ENCODE data around the gene APCDD1.
"Not testable (repeated sequence)": the region's sequence is repeated elsewhere in the genome, so short reads cannot be mapped to it uniquely, and the experiment has no call there.

The APCDD1 gene

DNA sequence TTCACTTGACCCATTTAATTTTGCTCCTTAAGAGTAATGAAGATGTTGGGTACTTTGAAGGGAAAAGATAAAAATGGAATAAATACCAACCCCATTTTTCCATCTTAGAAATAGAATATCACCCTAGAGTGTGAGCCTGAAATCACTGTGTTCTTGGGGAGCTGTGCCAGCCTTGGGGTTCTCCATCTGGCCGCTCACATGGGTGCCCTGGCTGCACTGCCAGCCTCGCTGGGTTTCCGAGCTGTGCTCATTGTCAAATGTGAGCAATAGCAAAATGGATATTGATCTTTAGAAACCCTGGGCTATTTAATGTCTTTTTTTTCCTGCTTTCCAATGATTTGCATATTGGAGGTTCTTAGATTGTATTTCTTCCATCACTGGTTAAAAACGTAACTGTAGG is 9.3 kb downstream of the APCDD1 start:
- DNase-seq: no peak

DNA sequence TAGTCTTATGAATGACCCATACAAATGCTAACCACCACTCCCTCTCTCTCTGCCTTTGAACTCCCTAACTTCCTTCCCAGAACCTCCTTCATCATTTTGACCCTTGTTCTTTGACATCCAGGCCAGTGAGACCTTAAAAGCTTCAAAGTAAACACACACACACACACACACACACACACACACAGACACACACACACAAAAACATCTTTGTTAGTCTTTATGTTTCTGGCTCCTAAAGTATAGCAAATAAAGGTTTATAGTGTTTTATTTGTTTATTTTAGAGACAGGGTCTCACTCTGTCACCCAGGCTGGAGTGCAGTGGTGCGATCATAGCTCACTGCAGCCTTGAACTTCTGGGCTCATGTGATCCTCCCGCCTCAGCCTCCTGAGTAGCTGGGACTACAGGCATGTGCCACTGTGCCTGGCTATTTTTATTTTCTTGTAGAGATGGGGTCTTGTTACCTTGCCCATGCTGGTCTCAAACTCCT is 9.8 kb downstream of the APCDD1 start:
- DNase-seq: not testable (repeated sequence)

DNA sequence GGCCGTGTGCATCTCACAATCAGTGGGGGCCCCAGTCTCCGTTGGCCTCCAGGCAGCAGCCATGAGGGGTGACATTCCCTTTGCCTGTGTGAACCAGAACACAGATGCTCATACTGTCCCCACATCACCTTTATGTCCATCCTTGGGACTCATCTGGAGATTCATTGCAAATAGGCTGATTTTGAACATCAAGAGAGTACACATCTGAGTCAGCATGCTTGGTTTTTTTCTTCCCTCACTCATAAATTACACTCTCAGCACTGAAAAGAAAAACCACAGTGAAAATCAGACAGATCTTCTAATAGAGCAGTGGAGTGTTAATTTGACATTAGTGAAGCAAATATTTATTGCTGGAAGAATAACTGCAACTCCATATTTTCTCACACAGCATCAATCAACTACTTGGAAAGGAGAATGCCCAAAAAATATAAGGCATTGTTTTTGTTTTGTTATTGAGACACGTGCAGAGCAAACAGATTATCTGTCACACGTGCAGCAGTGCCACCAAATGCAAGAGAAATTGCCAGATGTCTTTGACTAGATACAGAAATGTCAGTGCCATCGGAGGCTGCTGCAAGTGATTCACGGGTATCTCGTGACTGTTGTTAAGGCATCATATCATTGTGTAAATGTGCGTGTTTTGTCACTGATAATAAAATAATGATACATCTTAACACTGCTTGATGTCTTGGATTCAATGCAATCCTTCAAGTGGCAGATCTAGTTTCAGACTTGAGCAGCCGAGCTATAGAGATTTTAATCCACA is 10.9 kb downstream of the APCDD1 start:
- DNase-seq: no peak

DNA sequence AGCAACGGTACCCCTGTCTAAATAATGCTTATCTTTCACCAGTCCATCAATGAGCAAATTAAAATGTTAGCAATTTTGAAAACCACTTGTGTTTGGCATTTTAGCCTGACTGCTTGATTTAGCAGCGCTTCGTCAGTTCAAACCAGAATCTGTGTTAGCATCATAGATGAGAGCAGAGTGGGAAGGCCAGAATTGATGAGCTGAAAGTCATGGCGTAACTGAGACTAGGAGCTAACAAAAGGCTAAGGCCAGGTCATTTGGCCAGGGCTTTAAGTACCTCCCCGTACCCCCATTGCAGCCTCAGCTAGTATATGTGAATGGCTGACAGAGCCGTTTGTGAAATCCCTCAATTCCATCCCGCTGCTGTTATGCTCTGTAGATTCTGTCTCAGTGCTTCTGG is 16.0 kb downstream of the APCDD1 start:
- no peak for DNase-seq

GRCh38 chr18:10471574-10471973 is 17.1 kb downstream of the APCDD1 start:
- no peak for DNase-seq

DNA sequence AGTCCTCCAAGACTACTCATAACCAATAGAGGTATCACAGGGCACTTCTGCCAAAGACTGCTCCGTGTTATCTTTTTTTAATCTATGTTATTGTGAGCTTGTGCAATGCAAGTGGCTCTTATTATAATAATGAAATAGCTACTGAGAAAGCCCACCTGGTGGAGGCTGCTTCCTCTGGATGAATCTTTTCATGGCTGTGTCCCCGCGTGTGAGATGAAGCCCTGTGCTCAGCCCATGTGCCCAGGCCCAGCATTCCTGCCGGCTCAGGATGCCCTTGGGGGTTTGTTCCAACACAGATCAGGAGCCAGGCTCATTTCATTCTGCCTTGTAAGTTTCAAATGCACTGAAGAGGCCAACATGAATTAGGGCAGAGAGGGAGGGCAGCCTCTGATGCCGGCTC is 18.7 kb downstream of the APCDD1 start:
- no peak for DNase-seq

- no peak for DNase-seq
Observed at GRCh38 chr18:10474309-10474708, 19.9 kb downstream of the APCDD1 start.

GRCh38 chr18:10475276-10475653 is 20.8 kb downstream of the APCDD1 start:
- DNase-seq: no peak

DNA sequence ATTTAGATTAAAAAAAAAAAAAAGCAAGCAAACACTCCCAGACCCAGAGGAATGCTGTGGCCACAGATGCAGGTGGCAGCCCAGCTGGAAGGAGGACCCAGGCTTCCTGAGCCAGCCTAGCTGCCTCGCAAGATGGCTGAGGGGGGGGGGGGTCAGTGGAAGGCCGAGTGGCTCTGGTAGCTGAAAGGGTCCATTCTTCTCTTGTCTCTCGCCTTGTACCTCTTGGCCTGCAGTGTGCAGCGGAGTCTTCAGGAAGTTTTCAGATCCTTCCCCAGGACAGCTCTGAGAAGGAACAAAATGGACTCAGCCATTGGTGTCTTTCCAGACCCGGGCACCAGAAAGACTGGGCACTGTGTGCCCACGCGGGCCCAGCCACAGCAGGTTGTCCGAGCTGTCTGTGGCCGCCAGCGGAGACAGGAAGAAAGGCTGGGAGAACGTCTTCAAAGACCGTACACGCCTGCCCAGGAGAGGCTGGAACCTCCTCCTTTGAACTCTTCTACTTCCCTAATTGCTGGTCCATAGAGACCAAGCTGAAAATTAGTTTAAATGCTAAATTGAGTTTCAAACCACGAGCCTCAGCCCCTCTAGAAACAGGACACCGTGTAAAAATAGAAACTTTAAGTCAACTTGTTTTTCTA is 21.3 kb downstream of the APCDD1 start:
- DNase-seq: no peak

GRCh38 chr18:10476338-10476791 is 21.9 kb downstream of the APCDD1 start:
- no peak for DNase-seq

DNA sequence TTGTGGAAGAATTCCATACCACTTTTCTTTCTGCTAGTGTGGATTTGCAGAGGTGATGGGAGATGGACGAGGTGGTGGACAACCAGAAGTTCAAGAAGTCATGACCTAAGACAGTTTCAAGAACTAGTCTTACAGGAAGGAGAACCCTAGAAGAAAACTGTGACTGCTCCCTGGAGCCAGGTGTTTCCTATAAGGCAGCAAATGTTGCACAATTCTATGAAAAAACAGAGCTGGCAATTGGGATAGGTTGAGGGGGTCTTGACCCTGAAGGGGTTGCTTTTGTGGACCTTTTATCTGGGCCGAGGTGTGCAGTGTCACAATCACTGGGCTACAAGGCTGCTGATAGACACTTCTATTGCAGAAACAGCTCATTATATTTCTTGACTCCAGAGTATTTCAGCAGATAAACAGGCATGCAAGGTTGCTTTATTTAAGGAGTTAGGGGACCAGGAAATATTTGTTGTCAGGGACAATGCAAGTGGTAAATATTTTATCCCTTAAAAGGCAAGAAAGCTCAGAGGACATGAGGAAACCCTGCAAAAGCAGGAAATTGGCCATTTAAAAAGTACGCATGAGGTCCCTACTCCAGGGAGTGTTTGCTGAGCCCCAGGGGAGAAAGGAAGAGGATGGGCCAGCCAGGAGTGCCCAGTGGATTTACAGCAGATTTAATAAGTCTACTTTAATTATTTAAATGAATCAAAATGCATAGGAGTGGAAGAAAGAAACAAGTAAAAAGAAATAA is 22.9 kb downstream of the APCDD1 start:
- no peak for DNase-seq

- DNase-seq: no peak
Observed at GRCh38 chr18:10477863-10478260, 23.4 kb downstream of the APCDD1 start.

- no peak for DNase-seq
Observed at GRCh38 chr18:10481831-10482230, 27.4 kb downstream of the APCDD1 start.

- no peak for DNase-seq
Observed at GRCh38 chr18:10482363-10482984, 28.0 kb downstream of the APCDD1 start.

DNA sequence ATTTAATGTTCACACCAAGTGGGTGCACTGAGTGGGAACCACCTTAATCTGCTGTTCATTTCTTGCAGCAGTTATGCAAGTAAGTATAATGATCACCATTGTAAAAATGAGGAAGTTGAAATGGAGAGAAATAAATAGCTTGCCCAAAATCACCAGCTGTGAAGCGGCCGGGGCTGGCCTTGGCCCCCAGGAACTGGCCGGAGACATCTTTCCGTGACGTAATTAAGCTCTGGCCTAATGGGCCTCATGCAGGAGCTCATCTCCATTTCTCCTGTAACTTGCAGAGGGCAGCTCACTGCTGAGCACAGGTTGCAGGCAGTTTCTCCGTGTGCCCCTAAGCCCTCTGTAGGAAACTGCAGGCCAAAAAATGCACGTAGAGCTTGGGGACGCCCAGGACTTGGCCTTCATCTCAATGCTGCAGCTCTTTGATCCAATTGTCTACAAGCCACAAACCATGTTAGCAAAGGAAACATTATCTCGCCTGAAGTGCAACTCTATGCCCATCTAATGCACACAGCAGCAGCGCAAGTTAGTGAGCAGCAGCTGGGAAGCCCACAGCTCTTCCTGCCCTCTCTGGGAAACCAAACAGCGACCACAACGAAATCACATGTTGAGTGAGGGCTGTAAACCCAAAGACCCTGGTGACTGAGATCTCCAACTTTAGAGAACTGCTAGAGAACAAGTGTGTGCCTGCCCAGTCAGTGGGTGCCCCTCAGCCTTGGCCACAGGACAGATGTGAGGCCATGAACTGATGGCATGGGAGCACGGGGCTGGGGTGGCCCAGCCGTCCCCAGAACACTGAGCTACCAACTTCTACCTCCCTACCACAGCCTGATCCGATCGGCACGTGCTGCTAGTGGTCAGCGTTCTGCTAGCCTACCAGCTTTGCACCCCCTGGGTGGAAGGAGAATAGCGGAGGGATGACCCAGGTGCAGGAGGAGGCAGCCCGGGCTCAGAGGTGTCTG is 28.8 kb downstream of the APCDD1 start:
- DNase-seq: no peak

DNA sequence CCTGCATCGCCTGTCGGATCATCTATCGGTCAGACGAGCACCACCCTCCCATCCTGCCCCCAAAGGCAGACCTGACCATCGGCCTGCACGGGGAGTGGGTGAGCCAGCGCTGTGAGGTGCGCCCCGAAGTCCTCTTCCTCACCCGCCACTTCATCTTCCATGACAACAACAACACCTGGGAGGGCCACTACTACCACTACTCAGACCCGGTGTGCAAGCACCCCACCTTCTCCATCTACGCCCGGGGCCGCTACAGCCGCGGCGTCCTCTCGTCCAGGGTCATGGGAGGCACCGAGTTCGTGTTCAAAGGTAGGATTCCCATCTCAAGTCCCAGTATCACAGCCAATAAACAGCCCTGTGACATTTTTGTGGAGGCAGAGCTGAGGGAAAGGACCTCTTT is 31.0 kb downstream of the APCDD1 start:
- no peak for DNase-seq

DNA sequence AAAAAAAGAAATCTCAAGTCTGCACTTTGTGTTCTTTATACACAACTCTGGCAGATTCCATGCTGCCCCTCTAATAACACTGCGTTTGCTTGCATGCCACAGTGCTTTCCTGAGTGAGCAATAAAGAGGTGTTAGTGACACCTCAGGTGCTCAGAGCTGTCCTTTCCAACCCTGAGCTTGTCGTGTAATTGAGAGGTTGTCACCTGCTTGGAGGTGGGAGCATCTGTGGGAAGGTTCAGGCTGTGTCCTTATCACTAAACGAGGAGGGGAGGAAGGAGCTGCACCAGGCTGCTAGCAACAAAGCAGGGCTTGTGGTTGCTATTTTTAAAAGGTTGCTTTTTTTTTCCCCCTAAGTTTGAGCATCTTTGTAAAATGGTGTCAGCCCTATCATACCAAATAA is 31.9 kb downstream of the APCDD1 start:
- no peak for DNase-seq

DNA sequence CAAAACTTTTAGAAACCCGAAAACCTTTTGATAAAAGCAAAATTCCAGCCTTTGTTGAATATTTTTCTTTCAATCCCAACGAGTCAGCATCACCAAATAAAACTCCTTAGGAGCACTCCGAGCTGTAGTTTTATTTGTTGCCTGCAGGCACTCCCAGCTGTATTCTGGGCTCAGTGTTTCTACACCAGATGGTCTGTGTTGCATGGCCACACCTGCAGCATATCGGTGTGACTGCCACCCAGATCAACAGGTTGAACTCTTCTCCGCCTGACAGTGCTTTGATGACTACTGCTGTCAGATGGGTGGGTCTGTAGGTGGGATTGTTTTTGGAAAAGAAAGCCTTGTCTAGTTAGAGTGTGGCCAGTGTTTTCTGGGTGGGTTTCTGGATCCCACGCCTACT is 32.7 kb downstream of the APCDD1 start:
- peak; percentile 63 for DNase-seq

DNA sequence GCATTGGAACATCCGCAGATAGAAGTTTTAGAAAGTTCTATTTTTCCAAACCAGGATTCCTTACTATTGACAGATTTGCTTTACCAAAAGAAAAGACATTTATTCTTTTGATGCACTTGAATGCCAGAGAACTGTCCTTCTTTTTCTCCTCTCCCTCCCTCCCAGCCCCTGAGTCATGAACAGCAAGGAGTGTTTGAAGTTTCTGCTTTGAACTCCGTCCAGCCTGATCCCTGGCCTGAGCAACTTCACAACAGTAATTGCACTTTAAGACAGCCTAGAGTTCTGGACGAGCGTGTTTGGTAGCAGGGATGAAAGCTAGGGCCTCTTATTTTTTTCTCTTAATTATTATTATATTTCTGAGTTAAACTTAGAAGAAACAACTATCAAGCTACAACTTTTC is 33.6 kb downstream of the APCDD1 start:
- DNase-seq: no peak

DNA sequence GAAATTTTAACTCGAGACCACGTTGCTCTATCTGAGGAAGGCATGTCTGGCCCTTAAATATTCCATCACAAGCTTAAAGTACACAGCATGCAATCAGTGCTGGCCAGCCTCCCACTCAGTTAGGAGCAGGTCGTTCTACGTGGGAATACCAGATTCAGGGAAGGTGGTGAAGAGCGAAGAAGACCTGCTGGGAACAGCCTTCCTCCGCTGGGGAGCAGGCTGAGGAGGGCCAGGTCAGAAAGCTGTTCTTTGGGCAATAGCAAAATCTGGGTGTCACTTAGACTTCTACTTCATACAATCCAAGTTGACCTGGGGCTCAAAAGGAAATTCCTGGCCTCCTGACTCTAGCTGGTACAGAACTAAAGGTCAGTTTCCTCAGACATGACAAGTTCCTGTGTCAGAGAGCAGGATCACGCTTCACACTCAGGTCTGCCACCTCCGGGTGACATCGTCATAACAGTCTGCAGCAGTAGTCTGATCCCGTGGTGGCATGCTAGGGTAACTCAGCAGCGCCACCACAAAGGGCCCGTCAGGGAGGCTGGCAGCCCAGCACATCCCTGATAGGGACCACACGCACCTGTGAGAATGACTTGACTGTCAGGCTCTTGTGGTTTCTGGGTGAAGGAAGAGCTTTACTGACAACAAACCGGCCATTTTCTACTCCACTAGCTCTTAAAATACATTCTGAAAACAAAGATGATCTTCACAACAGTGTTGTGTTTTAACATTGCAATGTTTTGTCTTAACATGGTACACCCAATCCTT is 36.1 kb downstream of the APCDD1 start:
- DNase-seq: no peak

DNA sequence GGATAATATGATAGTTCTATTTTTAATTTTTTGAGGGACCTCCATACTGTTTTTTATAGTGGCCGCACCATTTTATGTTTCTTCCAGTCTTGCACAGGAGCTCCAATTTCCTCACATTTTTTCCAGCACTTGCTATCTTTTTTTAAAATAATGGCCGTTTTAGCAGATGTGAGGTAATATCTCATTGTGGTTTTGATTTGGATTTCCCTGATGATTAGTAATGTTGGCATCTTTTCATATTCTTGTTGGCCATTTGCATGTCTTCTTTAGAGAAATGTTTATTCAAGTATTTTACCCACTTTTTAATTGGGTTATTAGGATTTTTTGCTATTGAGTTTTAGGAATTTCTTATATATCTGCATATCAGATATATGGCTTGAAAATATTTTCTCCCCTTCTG is 41.5 kb downstream of the APCDD1 start:
- no peak for DNase-seq

All from NCI-H2171 (cell line).